Measurements from ENCODE around the gene LCN9.

DNA sequence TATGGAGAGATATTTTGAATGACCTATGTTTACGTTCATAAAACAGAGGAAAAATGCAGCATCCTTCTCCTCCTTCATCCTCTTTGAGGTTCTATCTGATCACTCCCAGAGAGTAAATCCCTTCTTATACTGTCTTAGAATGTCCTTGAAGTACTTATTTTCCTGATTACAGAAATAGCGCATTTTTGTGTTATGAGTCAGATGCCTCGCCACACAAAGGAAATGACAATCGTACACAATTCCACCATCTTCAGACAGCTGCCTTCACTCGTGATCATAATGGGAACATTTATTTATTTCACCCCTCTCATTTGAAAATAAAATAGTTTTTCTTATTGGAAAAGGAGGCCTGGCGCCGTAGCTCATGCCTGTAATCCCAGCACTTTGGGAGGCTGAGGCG is 21.4 kb upstream of the LCN9 start:
- TF ChIP-seq, protein P1, sequence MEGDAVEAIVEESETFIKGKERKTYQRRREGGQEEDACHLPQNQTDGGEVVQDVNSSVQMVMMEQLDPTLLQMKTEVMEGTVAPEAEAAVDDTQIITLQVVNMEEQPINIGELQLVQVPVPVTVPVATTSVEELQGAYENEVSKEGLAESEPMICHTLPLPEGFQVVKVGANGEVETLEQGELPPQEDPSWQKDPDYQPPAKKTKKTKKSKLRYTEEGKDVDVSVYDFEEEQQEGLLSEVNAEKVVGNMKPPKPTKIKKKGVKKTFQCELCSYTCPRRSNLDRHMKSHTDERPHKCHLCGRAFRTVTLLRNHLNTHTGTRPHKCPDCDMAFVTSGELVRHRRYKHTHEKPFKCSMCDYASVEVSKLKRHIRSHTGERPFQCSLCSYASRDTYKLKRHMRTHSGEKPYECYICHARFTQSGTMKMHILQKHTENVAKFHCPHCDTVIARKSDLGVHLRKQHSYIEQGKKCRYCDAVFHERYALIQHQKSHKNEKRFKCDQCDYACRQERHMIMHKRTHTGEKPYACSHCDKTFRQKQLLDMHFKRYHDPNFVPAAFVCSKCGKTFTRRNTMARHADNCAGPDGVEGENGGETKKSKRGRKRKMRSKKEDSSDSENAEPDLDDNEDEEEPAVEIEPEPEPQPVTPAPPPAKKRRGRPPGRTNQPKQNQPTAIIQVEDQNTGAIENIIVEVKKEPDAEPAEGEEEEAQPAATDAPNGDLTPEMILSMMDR (IDR thresholded peaks at IDR 0.05), result no peak
- TF ChIP-seq EZH2 (IDR thresholded peaks at IDR 0.05) (no peak), EZH2phosphoT487 (IDR thresholded peaks at IDR 0.05) (no peak)

Data from neural progenitor cell (in vitro differentiated cells).